Measurements from ENCODE around the gene TMPRSS12. TPM values are rescaled to one million over a fixed set of nuclear protein-coding genes. Genes with fewer than 3 reads are reported as not detected.

TMPRSS12 gene
- total and polyA plus RNA-seq, 12 donors, result not detected

DNA sequence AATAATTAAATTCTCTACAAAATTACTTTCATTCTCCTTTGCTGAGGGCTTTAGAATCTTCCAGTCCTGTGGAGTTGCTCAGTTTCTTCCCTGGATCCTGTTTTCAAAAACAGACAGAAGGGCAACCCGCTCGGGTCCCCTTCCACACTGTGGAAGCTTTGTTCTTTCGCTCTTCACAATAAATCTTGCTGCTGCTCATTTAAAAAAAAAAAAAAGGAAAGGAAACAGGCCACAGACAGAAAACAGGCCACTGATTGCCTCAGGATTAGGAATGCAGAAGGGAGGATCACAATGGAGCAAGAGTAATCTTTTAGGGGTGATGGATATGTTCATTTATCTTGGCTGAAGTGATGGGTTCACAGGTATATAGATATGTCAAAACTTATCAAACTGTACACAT lies 80.1 kb downstream of the TMPRSS12 start:
- Histone ChIP-seq H3K36me3 (no peaks in the 10 kb centered on the region), H3K4me1 (peaks cover 0 to 50% (median 42%) of the 10 kb centered on the region in 9 donors), H3K27me3 (no peaks in the 10 kb centered on the region), H3K27ac (peak overlapping the region; percentile 77 to 94 (median 90)), H3K4me3 (peak overlapping the region in 5 of 10 donors; percentile 69 to 84 (median 78)), H3K9me3 (no peaks in the 10 kb centered on the region)
- ATAC-seq (peak in 2 of 8 donors; percentile 4 to 11), DNase-seq (no peak)
- intact Hi-C loops (cut with DNase I), result loop anchor here in 3 of 10 donors (2.0 to 10.0 kb wide), 3 partner anchors 62 to 98 kb away; no protein-coding TSS in a partner anchor
- TF ChIP-seq, protein P1, sequence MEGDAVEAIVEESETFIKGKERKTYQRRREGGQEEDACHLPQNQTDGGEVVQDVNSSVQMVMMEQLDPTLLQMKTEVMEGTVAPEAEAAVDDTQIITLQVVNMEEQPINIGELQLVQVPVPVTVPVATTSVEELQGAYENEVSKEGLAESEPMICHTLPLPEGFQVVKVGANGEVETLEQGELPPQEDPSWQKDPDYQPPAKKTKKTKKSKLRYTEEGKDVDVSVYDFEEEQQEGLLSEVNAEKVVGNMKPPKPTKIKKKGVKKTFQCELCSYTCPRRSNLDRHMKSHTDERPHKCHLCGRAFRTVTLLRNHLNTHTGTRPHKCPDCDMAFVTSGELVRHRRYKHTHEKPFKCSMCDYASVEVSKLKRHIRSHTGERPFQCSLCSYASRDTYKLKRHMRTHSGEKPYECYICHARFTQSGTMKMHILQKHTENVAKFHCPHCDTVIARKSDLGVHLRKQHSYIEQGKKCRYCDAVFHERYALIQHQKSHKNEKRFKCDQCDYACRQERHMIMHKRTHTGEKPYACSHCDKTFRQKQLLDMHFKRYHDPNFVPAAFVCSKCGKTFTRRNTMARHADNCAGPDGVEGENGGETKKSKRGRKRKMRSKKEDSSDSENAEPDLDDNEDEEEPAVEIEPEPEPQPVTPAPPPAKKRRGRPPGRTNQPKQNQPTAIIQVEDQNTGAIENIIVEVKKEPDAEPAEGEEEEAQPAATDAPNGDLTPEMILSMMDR (IDR thresholded peaks at IDR 0.05), result no peak
- 38 to 57% methylated on average over 3 of the region's 3 CpGs for WGBS, 2 donors

DNA sequence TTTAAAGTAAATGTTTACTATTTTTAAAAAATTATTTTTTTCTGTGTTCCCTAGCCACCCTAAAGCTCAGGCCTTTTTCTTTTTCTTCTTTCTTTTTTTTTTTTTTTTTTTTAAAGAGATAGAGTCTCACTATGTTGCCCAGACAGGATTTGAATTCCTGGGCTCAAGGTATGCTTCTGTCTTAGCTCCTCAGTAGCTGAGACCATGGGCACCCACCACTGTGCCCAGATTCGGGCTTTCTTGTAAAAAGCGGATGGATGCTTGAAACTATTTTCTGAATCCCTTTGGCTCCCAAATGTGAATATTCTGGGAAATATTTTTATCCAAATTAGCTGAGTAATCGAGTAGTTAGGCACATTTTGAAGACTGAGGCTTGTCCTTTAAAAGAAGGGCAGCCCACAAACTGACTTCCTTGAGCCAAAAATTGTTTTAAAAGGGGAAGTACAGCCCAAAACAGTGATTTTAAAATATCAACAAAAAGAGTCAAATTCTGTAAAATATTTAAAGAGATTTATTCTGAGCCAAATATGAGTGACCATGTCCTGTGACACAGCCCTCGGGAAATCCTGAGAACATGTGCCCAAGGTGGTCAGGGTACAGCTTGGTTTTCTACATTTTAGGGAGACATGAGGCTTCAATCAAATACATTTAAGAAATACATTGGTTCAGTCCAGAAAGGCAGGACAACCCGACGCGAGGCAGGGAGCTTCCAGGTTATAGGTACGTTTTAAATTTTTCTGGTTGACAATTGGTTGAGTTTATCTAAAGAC lies 80.8 kb downstream of the TMPRSS12 start:
- WGBS, 2 donors, result 33 to 50% methylated on average over 8 of the region's 8 CpGs
- no peak for ATAC-seq

DNA sequence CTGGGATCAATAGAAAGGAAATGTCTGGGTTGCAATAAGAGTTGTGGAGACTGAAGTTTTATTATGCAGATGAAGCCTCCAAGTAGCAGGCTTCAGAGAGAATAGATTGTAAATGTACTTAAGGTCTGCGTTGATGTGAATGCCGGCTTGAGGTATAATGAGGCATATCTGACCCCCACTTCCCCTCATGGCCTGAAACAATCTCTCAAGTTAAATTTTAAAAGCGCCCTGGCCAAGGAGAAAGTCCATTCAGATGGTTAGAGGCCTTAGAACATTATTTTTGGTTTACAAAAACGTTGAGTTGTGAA lies 81.4 kb downstream of the TMPRSS12 start:
- TF ChIP-seq, protein P1 (IDR thresholded peaks at IDR 0.05), result no peak
- intact Hi-C loops (cut with DNase I), result loop anchor here in 3 of 10 donors (2.0 to 10.0 kb wide), 3 partner anchors 61 to 63 kb away; no protein-coding TSS in a partner anchor
- no peaks in the 10 kb centered on the region for H3K9me3 ChIP-seq
- no peaks in the 10 kb centered on the region for H3K36me3 ChIP-seq
- peak in 4 of 8 donors; percentile 3 to 8 (median 6) for ATAC-seq
- DNase-seq, result no peak
- peak overlapping the region; percentile 19 to 84 (median 74) for H3K4me3 ChIP-seq
- no peaks in the 10 kb centered on the region for H3K27me3 ChIP-seq
- H3K27ac ChIP-seq, result peak overlapping the region; percentile 77 to 94 (median 90)
- H3K4me1 ChIP-seq, result peaks cover 0 to 62% (median 55%) of the 10 kb centered on the region in 9 donors
- 1 to 9% methylated on average over 4 of the region's 4 CpGs for WGBS, 2 donors

More for the DNA sequence above, 80.8 kb downstream of the TMPRSS12 start:
- H3K9me3 ChIP-seq, result no peaks in the 10 kb centered on the region
- H3K27ac ChIP-seq, result peak overlapping the region; percentile 77 to 94 (median 90)
- intact Hi-C loops (cut with DNase I), result loop anchor here in 4 of 10 donors (2.0 to 10.0 kb wide), 4 partner anchors 61 to 99 kb away; no protein-coding TSS in a partner anchor
- H3K4me3 ChIP-seq, result peak overlapping the region; percentile 19 to 84 (median 74)
- H3K36me3 ChIP-seq, result no peaks in the 10 kb centered on the region
- peaks cover 0 to 57% (median 49%) of the 10 kb centered on the region in 9 donors for H3K4me1 ChIP-seq
- TF ChIP-seq, protein P1 (IDR thresholded peaks at IDR 0.05), result no peak
- no peak for DNase-seq
- H3K27me3 ChIP-seq, result no peaks in the 10 kb centered on the region

DNA sequence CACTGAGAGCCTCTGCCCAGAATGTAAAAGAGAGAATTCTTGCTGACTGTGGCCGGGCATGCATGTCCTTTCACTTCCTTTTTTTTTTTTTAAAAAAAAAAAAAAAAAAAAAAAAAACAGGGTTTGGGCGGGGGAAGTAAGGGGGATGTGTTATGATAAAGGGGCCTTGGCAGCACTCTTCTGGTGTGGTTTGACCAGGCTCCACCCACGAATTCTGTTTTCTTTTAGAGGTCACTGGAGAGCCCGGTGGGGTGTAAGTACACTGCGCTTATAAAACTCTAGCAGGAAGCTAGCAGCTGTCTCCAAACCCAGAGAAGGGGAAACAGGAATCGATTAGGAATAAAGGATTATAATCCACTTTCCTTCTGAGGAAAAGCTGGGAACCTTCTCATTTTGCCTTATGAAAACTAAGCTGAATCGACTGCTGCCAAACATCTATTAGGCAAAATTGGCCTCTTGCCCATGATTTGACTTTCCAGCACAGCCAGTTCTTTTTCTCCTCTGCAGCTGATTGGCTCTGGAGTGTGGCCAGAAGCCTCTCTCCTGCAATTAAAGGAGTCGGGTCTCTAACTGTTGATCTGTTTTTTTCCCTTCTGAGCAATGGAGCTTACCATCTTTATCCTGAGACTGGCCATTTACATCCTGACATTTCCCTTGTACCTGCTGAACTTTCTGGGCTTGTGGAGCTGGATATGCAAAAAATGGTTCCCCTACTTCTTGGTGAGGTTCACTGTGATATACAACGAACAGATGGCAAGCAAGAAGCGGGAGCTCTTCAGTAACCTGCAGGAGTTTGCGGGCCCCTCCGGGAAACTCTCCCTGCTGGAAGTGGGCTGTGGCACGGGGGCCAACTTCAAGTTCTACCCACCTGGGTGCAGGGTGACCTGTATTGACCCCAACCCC lies 82.0 kb downstream of the TMPRSS12 start:
- Histone ChIP-seq H3K36me3 (peaks cover 0 to 6% (median 0%) of the 10 kb centered on the region in 9 donors), H3K9me3 (no peaks in the 10 kb centered on the region), H3K4me3 (peak overlapping the region; percentile 60 to 88 (median 78)), H3K27me3 (no peaks in the 10 kb centered on the region), H3K4me1 (peaks cover 0 to 65% (median 58%) of the 10 kb centered on the region in 9 donors), H3K27ac (peak overlapping the region; percentile 77 to 94 (median 90))
- TF ChIP-seq, protein P1 (IDR thresholded peaks at IDR 0.05), result no peak
- DNase-seq (peak; percentile 81 to 95), ATAC-seq (peak; percentile 92 to 96 (median 94))
- intact Hi-C loops (cut with DNase I), result loop anchor here in 5 of 10 donors (2.0 to 10.0 kb wide), 4 partner anchors 60 to 97 kb away; no protein-coding TSS in a partner anchor
- WGBS, 2 donors, result 1 to 3% methylated on average over 13 of the region's 13 CpGs

Data from heart right ventricle (tissue), 16 donors.